GM10266 (cell line): ENCODE results near the gene ZBTB40.

ENCODE experiments used
- DNase-seq: peaks from one replicate; pipeline ENCODE4 v3.0.0; 2012; ENCODE audit errors: extremely low spot score
- TF ChIP-seq, protein P1 (sequence below): IDR thresholded peaks from 2 replicates; pipeline ENCODE4 v1.5.1; 2012; ENCODE audit warnings: mild to moderate bottlenecking, low read depth; ENCODE audit not compliant: control insufficient read depth, insufficient read depth; ENCODE audit errors: missing control alignments

The ZBTB40 gene

DNA sequence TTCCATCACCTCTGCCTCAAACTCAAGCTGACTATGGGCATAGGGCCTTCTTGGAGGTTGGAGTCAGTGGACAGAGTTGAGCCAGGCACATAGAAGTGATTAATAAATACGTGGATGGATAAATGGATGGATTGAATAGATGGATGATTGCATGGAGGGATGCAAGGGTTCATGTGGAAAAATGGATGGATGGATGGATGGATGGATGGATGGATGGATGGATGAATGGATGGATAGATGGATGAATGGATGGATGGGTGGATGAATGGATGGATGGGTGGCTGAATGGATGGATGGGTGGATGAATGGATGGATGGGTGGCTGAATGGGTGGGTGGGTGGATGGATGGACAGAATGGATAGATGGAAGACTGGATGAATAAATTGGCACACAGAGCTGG is 40.1 kb upstream of the ZBTB40 start:
- TF ChIP-seq, protein P1, sequence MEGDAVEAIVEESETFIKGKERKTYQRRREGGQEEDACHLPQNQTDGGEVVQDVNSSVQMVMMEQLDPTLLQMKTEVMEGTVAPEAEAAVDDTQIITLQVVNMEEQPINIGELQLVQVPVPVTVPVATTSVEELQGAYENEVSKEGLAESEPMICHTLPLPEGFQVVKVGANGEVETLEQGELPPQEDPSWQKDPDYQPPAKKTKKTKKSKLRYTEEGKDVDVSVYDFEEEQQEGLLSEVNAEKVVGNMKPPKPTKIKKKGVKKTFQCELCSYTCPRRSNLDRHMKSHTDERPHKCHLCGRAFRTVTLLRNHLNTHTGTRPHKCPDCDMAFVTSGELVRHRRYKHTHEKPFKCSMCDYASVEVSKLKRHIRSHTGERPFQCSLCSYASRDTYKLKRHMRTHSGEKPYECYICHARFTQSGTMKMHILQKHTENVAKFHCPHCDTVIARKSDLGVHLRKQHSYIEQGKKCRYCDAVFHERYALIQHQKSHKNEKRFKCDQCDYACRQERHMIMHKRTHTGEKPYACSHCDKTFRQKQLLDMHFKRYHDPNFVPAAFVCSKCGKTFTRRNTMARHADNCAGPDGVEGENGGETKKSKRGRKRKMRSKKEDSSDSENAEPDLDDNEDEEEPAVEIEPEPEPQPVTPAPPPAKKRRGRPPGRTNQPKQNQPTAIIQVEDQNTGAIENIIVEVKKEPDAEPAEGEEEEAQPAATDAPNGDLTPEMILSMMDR, result no peak
- no peak for DNase-seq

DNA sequence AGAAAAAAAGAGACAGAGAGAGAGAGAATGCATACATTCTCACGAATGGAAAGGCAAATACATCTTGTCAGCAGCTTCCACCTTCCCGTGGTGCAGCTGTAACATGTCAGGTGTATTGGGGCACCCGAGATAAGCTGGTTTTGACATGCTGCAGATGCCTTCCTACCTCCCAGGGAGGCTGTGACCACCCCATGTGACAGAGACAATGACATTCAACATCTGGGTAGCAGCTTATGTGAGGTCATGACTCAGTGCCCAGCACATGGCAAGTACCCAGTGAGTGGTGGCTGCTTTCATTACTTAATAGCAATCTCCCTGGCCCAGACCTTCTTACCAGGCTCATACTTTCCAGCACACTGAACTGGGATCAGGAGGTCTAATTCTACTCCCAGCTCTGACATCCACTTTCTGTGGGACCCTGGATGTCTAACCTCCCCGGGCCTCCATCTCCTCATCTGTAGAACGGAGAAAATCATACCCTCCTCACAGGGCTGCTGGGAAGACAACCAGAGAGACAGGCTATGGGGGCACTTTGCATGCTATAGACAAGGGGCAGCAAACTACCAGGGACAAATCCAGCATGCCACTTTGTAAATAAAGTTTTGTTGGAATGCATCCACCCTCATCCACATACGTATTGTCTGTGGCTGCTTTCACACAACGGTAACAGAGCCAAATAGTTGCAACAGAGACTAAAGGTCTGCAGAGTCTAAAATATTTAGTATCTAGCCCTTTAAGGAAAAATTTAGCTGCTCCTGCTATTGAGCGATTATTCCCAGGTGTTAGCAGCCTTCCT is 38.5 kb upstream of the ZBTB40 start:
- TF ChIP-seq, protein P1, result no peak
- DNase-seq, result no peak

DNA sequence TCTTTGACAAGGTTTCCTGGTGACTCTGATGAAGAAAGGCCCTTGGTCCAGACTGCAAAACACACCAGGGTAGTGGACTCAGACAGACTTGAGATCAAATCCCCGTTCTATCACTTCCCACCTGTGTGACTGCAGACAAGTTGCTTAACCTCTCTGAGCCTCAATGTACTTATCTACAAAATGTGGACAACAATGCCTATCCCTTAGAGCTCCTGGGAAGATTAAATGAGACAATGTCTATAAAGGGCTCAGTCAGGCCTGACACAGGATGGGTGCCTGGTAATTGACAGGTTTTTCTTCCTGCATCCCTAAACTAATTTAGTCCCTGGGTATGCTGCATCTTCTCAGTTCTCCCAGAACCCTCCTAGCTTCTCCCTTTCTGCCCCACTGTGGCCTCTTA is 37.9 kb upstream of the ZBTB40 start:
- TF ChIP-seq, protein P1, result no peak

DNA sequence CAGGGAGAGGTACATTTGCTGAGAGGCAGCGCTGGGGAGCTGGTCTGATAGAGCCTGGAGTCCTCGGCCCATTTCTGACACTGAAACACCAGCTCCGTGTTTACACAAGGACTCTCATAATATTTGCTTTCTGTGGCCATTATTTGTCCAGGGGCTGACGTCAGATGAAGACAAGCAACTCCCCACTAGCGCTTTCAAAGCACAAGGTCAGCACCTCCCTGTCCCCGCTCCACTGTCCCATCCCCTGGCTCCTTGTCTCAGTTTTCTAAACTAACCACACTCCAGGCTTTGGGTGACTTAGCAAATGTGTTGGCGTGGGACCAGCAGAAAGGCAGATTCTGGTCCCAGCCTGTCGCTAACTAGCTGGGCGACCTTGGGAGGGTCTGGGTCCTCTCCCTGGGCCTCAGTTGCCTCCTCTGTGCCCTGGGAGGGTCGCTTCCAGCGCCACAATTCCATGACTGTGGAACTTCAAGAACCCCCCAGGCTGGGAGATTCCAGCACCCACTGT is 37.4 kb upstream of the ZBTB40 start:
- TF ChIP-seq, protein P1, result no peak
- DNase-seq, result no peak

More for the DNA sequence above, 37.9 kb upstream of the ZBTB40 start:
- DNase-seq, result no peak

DNA sequence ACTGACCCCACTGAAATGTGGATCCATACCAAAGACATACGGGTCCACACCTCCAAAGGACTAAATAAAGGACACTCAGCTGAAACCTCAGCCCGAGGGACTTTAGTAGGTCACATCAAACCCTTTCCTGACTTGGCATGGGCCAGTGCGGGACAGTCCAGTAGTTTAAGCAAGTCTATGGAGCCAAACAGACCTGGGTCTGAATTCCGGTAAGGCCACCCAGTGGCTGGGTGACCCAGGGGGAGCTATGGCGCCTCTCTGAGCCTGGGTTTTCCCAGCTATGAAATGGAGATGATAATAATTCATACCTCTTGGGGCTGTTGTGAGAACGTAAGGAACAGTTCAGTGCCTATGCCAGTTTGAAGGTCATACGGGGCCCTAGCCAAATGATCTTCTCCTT is 36.2 kb upstream of the ZBTB40 start:
- DNase-seq, result no peak
- TF ChIP-seq, protein P1, result no peak

DNA sequence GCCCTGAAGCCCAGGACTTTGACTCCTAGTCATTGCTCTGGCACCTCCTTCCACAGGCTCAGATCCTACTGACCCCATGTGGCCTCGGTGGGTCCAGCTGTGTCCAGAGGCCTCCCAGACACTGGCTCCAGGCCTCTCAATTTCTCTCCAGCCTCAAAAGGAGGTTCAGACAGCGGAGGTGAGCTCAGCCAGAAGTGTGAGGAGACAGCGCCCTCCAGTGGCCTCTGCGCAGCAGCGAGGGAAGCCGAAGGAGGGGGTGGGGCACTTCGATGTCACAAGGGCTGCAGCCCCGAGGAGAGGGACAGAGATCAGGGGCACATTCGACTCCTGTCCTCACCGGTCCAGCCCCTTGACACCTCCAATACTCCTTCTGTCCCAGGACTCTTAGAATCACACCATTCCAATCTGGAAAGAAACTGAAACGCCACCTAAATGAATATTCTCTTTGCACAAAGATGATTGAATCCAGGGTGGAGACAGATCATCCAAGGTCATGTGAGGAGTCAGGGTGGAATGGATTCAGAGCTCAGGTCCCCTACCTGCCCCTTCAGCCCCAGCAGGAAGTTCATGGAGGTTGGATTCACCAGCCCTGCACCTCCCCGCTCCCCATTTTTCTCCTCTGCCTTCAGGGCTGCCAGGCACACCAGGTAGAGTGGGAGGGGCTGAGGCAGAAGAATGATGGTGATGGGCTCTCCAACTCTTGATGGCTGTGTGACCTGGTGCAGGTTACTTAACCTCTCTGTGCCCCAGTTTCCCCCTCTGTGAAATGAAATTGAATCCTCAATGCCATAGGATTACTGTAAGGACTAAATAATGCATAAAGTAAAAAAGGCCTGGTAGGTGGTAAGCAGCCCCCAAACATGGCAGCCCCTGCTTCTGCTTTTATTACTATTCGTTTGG is 34.8 kb upstream of the ZBTB40 start:
- DNase-seq, result peak; percentile 77
- TF ChIP-seq, protein P1, result peak; percentile 92
